Endodermal cell (in vitro differentiated cells): Measurements from ENCODE around the gene PIWIL4. TPM values are rescaled to one million over a fixed set of nuclear protein-coding genes. Genes with fewer than 3 reads are reported as not detected.
A peak's percentile ranks its signal among the peaks of the same experiment; 100 is the strongest.
"Not testable (repeated sequence)": the region's sequence is repeated elsewhere in the genome, so short reads cannot be mapped to it uniquely, and the experiment has no call there.

Experiments
- DNase-seq: peaks from one replicate; pipeline ENCODE4 v3.0.0-alpha.2; 2017
- H3K27ac ChIP-seq: 2 replicates; pipeline ENCODE4 v1.5.1; 2013; ENCODE audit warnings: mild to moderate bottlenecking, low read depth, low read length, moderate library complexity
- H3K27me3 ChIP-seq: 2 replicates; pipeline ENCODE4 v1.6.1; 2013; ENCODE audit warnings: mild to moderate bottlenecking, low read length, moderate library complexity; ENCODE audit not compliant: insufficient read depth, control insufficient read depth, poor library complexity, severe bottlenecking
- H3K36me3 ChIP-seq: 2 replicates; pipeline ENCODE4 v1.7.0; 2013; ENCODE audit warnings: mild to moderate bottlenecking, low read length, moderate library complexity; ENCODE audit not compliant: control insufficient read depth, insufficient read depth
- H3K4me1 ChIP-seq: one replicate; pipeline ENCODE4 v1.7.0; 2013; ENCODE audit warnings: low read length; ENCODE audit not compliant: control insufficient read depth, insufficient read depth
- H3K4me3 ChIP-seq: 2 replicates; pipeline ENCODE4 v1.5.1; 2013; ENCODE audit warnings: mild to moderate bottlenecking, low read length, moderate library complexity
- H3K9ac ChIP-seq: 2 replicates; pipeline ENCODE4 v1.6.1; 2013; ENCODE audit warnings: mild to moderate bottlenecking, low read length, moderate library complexity; ENCODE audit not compliant: poor library complexity, severe bottlenecking; ENCODE audit errors: extremely low read depth
- H3K9me3 ChIP-seq: 2 replicates; pipeline ENCODE4 v1.6.1; 2013; ENCODE audit warnings: mild to moderate bottlenecking, low read length, moderate library complexity; ENCODE audit not compliant: control insufficient read depth
- H3K27ac Mint-ChIP-seq: 2 replicates; pipeline ENCODE4 v1.8.0; 2020; ENCODE audit warnings: mixed read lengths
- H3K27me3 Mint-ChIP-seq: 2 replicates; pipeline ENCODE4 v1.8.0; 2021; ENCODE audit warnings: mild to moderate bottlenecking, mixed read lengths; ENCODE audit not compliant: insufficient read depth
- H3K36me3 Mint-ChIP-seq: 2 replicates; pipeline ENCODE4 v1.8.0; 2020; ENCODE audit warnings: low read depth, mixed read lengths
- H3K4me1 Mint-ChIP-seq: 2 replicates; pipeline ENCODE4 v1.8.0; 2020; ENCODE audit warnings: mixed read lengths
- H3K4me3 Mint-ChIP-seq: 2 replicates; pipeline ENCODE4 v1.8.0; 2020; ENCODE audit warnings: mild to moderate bottlenecking, moderate library complexity, mixed read lengths
- H3K9me3 Mint-ChIP-seq: 2 replicates; pipeline ENCODE4 v1.8.0; 2020; ENCODE audit warnings: mild to moderate bottlenecking, mixed read lengths
- CTCF ChIP-seq: fragments of 200-600 bp; sonication (generic); conservative IDR thresholded peaks from 2 replicates; pipeline ENCODE4 v1.5.0; 2021; ENCODE audit warnings: antibody characterized with exemption, mild to moderate bottlenecking
- WGBS, 2 experiments: methylation state at CpG; one replicate each; pipeline versions ENCODE4 v1.1.5 to v1.1.7; 2013; ENCODE audit warnings: missing lambda C conversion rate in 2 of 2, mixed read lengths in 1 of 2; ENCODE audit not compliant: insufficient coverage in 1 of 2, insufficient read length in 1 of 2; 5-methylcytosine and 5-hydroxymethylcytosine counted together
- total RNA-seq, 2 donors: library from RNA; stranded (reverse); fragmentation: NEBNext Ultra II Directional in 1 of 2; extraction: Animal tissue kit (Norgen Biotek cat#: 25700) in 1 of 2; gene quantifications; 2 replicates in 1 of 2; 3 replicates in 1 of 2; pipeline ENCODE4 v1.2.1, GENCODE V29; 2021

Gene PIWIL4
- total RNA-seq, 2 donors from 2014 or later: 0.24 to 0.82 TPM

GRCh38 chr11:94638902-94639373 is 71.8 kb downstream of the PIWIL4 start:
- H3K36me3 Mint-ChIP-seq: peaks cover 2% of the 10 kb centered on the region
- no peak overlapping the region for H3K27ac Mint-ChIP-seq

GRCh38 chr11:94639901-94640721 is 72.9 kb downstream of the PIWIL4 start:
- Histone ChIP-seq H3K4me3 (peak overlapping the region; percentile 22), H3K36me3 (peaks cover 20% of the 10 kb centered on the region), H3K27ac (no peak overlapping the region), H3K9me3 (no peaks in the 10 kb centered on the region), H3K4me1 (peaks cover 11% of the 10 kb centered on the region), H3K27me3 (no peaks in the 10 kb centered on the region), H3K9ac (no peak overlapping the region)
- no peak overlapping the region for H3K27ac Mint-ChIP-seq
- no peak for TF ChIP-seq CTCF
- H3K27me3 Mint-ChIP-seq: peaks cover 3% of the 10 kb centered on the region
- H3K4me1 Mint-ChIP-seq: peaks cover 48% of the 10 kb centered on the region
- H3K4me3 Mint-ChIP-seq: no peak overlapping the region
- peaks cover 8% of the 10 kb centered on the region for H3K36me3 Mint-ChIP-seq
- DNase-seq: peak; percentile 68
- no peaks in the 10 kb centered on the region for H3K9me3 Mint-ChIP-seq
- WGBS, 2 experiments: 88 to 95% methylated on average over 6 to 13 of the region's 13 CpGs

More at GRCh38 chr11:94638902-94639373, 71.8 kb downstream of the PIWIL4 start:
- 79 to 86% methylated on average over 3 to 4 of the region's 4 CpGs for WGBS, 2 experiments
- no peak overlapping the region for H3K4me3 Mint-ChIP-seq
- H3K4me1 ChIP-seq: peaks cover 11% of the 10 kb centered on the region
- no peak overlapping the region for H3K4me3 ChIP-seq
- H3K4me1 Mint-ChIP-seq: peaks cover 43% of the 10 kb centered on the region
- DNase-seq: no peak
- H3K27me3 Mint-ChIP-seq: peaks cover 3% of the 10 kb centered on the region
- H3K9me3 ChIP-seq: no peaks in the 10 kb centered on the region
- H3K9ac ChIP-seq: no peak overlapping the region
- no peak for TF ChIP-seq CTCF
- peaks cover 21% of the 10 kb centered on the region for H3K36me3 ChIP-seq
- H3K27me3 ChIP-seq: no peaks in the 10 kb centered on the region
- no peak overlapping the region for H3K27ac ChIP-seq
- no peaks in the 10 kb centered on the region for H3K9me3 Mint-ChIP-seq

GRCh38 chr11:94641167-94641761 is 74.1 kb downstream of the PIWIL4 start:
- Mint-ChIP-seq H3K9me3 (no peaks in the 10 kb centered on the region), H3K27ac (peak overlapping the region; percentile 89), H3K4me3 (peak overlapping the region; percentile 69), H3K4me1 (peaks cover 58% of the 10 kb centered on the region), H3K27me3 (peaks cover 3% of the 10 kb centered on the region), H3K36me3 (peaks cover 12% of the 10 kb centered on the region)
- no peaks in the 10 kb centered on the region for H3K27me3 ChIP-seq
- peak; percentile 74 for DNase-seq
- TF ChIP-seq CTCF: no peak
- peak overlapping the region; percentile 54 for H3K4me3 ChIP-seq
- H3K9me3 ChIP-seq: no peaks in the 10 kb centered on the region
- peaks cover 11% of the 10 kb centered on the region for H3K36me3 ChIP-seq
- peaks cover 11% of the 10 kb centered on the region for H3K4me1 ChIP-seq
- 73 to 97% methylated on average over 4 to 8 of the region's 8 CpGs for WGBS, 2 experiments
- no peak overlapping the region for H3K27ac ChIP-seq
- no peak overlapping the region for H3K9ac ChIP-seq

- peaks cover 15% of the 10 kb centered on the region for H3K4me1 ChIP-seq
- H3K27ac ChIP-seq, H3K27me3 ChIP-seq, H3K9me3 ChIP-seq, H3K27me3 Mint-ChIP-seq, H3K9me3 Mint-ChIP-seq, DNase-seq, H3K36me3 ChIP-seq: not testable (repeated sequence)
- peak overlapping the region; percentile 64 for H3K9ac ChIP-seq
- Mint-ChIP-seq H3K4me3 (peak overlapping the region; percentile 69), H3K27ac (peak overlapping the region; percentile 93), H3K4me1 (peaks cover 63% of the 10 kb centered on the region), H3K36me3 (peaks cover 22% of the 10 kb centered on the region)
- WGBS, 2 experiments: 22 to 76% methylated on average over 2 to 7 of the region's 8 CpGs
- H3K4me3 ChIP-seq: peak overlapping the region; percentile 80
These were observed 76.0 kb downstream of the PIWIL4 start for GRCh38 chr11:94643186-94643585.
